NCI-H2196 (cell line): ENCODE results near the gene PTPRN2.
"Not testable (repeated sequence)": the region's sequence is repeated elsewhere in the genome, so short reads cannot be mapped to it uniquely, and the experiment has no call there.

Source experiments
- DNase-seq: peaks from one replicate; lab custom pipeline; 2025; ENCODE audit not compliant: unreplicated experiment; lab: John Stamatoyannopoulos, UW

Gene PTPRN2

DNA sequence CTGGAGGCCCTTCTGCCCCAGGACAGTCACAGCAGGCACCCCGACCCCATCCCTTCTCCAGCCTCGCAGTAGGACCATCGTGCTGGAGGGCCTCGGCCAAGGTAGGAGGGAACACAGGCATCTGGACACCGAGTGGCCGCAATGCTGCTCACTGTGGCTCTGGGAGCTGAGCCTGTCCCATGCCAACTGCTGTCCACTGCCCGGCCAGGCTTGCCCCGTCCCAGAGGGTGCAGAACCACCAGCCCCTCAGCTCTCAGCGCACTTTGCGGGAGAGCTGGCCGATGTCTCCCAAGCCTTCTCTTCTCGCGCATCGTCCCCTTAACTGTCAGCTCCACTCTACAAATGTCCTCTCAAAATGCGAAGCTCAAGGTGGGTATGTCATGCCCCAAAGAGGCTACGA is 197.2 kb downstream of the PTPRN2 start:
- DNase-seq: no peak

- DNase-seq: no peak
These were observed 197.9 kb downstream of the PTPRN2 start for GRCh38 chr7:158389514-158390425.

DNA sequence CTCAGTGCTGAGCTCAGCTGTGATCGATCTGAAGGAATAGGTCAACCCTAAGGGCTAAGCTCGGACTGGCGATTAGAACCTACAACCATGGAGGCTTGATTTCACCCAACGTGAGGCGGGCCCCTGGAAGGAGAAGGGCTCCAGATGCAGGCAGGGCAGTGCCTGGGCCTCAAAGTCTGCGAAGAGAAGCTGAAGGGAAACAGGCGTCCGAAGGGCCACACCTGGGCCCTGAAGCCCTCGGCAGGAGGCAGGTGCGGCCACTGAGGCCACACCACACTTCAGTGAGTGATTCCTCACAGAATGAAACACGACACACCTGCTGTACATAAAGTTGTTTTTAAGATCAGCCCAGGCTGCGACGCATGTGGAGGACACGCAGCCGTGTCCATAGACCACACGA is 198.7 kb downstream of the PTPRN2 start:
- no peak for DNase-seq

DNA sequence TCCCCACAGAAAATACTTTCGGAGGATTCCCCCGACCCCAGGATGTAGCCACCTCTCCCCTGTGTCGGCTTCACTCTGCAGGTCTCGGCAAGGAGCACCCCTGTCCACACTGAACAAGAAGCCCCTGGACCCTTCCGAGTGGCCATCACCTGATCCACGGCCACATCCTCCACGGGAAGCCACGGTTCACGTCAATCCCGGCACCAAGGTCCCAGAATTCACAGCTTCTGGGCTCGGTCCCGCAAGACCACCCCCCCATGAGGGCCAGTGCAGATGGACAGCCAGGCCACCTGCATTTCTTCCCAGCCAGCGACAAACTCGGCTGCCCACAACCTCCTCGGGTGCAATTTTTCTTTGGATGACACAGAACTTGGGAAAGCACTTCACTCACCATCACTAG is 199.6 kb downstream of the PTPRN2 start:
- no peak for DNase-seq

DNA sequence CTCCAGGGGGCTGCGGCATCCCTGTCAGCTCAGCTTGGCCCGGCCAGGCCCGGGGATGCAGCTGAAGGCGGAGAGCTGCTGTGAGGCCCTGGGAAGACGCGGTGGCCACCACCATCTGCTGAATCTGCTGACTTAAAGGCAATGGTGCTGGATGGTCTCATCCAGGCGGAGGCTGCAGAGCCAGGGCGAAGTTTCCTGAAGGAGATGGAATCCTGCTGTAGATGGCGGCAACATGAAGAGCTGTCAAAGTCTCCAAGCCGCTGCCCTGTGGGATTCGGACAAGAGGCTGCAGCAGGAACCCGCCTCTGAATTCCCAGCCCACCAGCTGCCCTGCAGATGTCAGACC is 200.1 kb downstream of the PTPRN2 start:
- no peak for DNase-seq

GRCh38 chr7:158386866-158387545 is 200.6 kb downstream of the PTPRN2 start:
- no peak for DNase-seq

DNA sequence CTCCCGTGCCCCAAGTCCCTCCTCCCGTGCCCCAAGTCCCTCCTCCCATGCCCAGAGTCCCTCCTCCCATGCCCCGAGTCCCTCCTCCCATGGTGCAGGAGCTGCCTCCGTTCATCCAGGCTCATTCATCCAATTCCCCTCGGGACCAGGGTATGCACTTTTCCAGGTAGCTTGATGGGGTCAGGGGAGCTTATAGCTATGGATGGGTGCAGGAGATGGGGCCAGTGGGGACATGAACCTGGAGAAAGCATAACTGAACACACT is 201.3 kb downstream of the PTPRN2 start:
- DNase-seq: no peak

- DNase-seq: not testable (repeated sequence)
These were observed 201.9 kb downstream of the PTPRN2 start for GRCh38 chr7:158385496-158386354.

GRCh38 chr7:158384746-158385145 is 202.9 kb downstream of the PTPRN2 start:
- DNase-seq: no peak

DNA sequence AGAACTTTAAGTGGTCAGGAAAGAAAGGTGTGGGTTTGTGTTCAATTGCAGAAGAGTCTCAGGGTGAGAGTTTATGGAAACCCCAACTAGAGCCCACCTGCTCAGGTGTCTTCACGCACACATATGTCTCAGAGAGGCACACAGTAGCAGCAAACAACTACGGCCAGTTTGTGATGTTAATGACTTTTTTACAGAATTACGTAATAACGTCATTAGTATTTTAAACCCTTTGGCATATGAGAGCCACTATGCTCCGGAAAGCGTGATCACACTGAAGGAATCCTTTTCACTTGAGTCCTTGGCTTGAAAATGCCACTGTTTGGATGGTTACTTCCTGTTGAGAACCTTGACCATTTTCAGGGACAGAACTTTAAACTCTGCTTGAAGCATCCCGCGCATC is 204.0 kb downstream of the PTPRN2 start:
- DNase-seq: no peak

GRCh38 chr7:158382363-158383254 is 205.0 kb downstream of the PTPRN2 start:
- no peak for DNase-seq

- DNase-seq: no peak
These were observed 205.7 kb downstream of the PTPRN2 start for GRCh38 chr7:158381956-158382355.

DNA sequence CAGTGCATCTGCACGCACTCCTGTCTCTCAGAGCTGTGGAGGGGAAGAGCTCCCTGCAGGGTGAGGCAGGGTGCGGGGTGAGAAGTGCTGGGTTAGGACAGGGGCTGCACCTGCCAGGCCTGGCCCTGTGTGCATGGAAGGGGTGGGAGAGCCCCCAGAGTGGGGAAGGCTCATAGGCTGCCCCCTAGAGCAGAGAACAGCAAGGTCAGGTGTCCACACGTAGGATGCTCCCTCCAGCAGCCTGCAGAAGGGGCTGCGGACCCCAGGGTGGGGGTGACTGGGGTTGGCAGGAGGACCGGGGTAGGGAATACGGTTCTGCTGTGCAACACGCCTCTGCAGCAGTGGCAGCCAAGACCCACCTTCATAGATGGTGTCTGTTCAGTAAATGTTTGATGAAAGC is 208.6 kb downstream of the PTPRN2 start:
- DNase-seq: no peak

GRCh38 chr7:158377800-158378623 is 209.6 kb downstream of the PTPRN2 start:
- peak; percentile 8 for DNase-seq

DNA sequence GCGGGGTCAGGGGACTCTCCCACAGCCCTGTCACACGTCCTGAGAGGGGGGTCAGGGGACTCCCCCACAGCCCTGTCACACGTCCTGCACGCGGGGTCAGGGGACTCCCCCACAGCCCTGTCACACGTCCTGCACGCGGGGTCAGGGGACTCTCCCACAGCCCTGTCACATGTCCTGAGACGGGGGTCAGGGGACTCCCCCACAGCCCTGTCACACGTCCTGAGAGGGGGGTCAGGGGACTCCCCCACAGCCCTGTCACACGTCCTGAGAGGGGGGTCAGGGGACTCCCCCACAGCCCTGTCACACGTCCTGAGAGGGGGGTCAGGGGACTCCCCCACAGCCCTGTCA is 210.8 kb downstream of the PTPRN2 start:
- not testable (repeated sequence) for DNase-seq

DNA sequence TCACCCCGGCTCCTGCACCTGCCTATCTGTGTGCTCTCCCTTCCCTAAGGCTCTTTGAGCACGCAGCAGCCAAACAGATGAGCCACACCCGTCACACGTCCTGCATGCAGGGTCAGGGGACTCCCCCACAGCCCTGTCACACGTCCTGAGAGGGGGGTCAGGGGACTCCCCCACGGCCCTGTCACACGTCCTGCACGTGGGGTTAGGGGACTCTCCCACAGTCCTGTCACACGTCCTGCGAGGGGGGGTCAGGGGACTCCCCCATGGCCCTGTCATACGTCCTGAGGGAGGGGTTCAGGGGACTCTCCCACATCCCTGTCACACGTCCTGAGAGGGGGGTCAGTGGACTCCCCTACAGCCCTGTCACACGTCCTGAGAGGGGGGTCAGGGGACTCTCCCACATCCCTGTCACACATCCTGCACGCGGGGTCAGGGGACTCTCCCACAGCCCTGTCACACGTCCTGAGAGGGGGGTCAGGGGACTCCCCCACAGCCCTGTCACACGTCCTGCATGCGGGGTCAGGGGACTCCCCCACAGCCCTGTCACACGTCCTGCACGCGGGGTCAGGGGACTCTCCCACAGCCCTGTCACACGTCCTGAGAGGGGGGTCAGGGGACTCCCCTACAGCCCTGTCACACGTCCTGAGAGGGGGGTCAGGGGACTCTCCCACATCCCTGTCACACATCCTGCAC is 211.3 kb downstream of the PTPRN2 start:
- DNase-seq: not testable (repeated sequence)

GRCh38 chr7:158375034-158375433 is 212.6 kb downstream of the PTPRN2 start:
- DNase-seq: no peak

- DNase-seq: no peak
These were observed 213.0 kb downstream of the PTPRN2 start for GRCh38 chr7:158374586-158374985.

GRCh38 chr7:158374146-158374545 is 213.5 kb downstream of the PTPRN2 start:
- DNase-seq: no peak
